Chondrocyte (in vitro differentiated cells): Measurements from ENCODE around the gene SEPTIN12. TPM values are rescaled to one million over a fixed set of nuclear protein-coding genes. Genes with fewer than 3 reads are reported as not detected.

Source experiments
- DNase-seq: peaks from one replicate; pipeline ENCODE4 v3.0.0; 2021; ENCODE audit warnings: mixed read lengths, low spot score
- H3K27ac Mint-ChIP-seq: one replicate; pipeline ENCODE4 v1.8.0; 2021; ENCODE audit warnings: mild to moderate bottlenecking, moderate library complexity, mixed read lengths; ENCODE audit not compliant: unreplicated experiment
- H3K27me3 Mint-ChIP-seq: 2 replicates; pipeline ENCODE4 v1.8.0; 2021; ENCODE audit warnings: low read depth, mixed read lengths
- H3K36me3 Mint-ChIP-seq: 2 replicates; pipeline ENCODE4 v1.8.0; 2021; ENCODE audit warnings: low read depth, mixed read lengths
- H3K4me1 Mint-ChIP-seq: 2 replicates; pipeline ENCODE4 v1.8.0; 2021; ENCODE audit warnings: low read depth, mild to moderate bottlenecking, mixed read lengths
- H3K4me3 Mint-ChIP-seq: one replicate; pipeline ENCODE4 v1.8.0; 2021; ENCODE audit warnings: mild to moderate bottlenecking, moderate library complexity, mixed read lengths; ENCODE audit not compliant: unreplicated experiment
- H3K9me3 Mint-ChIP-seq: 2 replicates; pipeline ENCODE4 v1.8.0; 2021; ENCODE audit warnings: low read depth, mixed read lengths
- total RNA-seq: library from RNA; stranded (reverse); gene quantifications from 3 replicates; pipeline ENCODE4 v1.2.1, GENCODE V29; 2021
- TF ChIP-seq, protein P1 (sequence below): fragments of 200-600 bp; sonication (generic); IDR thresholded peaks from 2 replicates; pipeline ENCODE4 v1.5.0; 2021; ENCODE audit warnings: antibody characterized with exemption, mild to moderate bottlenecking, moderate library complexity

The SEPTIN12 gene
- total RNA-seq, 1 donor from 2014 or later: not detected

DNA sequence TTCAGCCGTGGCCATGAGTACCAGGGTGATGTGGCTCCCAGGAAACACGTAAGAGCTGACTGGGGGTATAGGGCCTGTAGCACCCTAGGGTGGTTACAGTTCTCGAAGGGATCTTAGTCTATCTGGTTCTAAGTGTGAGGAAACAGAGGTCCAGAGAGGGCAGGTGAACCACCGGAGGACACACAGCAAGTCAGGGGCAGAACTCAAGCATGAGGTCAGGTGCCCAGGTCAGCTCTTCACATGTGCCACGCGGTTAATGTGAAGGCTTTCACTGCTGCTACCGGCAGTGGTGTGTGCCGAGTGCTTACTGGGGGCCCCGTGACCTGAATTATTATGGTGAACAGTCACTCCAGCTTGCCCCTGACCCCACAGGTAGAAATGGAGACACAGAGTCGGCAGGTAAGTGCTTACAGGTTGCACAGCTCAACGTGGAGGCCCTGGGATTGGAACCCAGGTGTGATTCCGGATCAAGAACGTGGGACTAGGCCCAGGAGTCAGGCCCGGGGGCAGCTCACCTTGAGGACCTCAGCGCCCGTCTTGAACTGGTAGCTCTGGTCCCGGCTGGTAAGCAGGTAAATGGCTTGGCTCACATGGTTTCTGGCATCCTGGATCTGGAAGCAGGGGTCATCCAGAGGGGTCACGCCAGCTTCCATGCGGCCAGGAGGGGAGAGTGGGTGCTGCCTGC is 11.2 kb upstream of the SEPTIN12 start:
- H3K27me3 Mint-ChIP-seq: no peaks in the 10 kb centered on the region
- H3K9me3 Mint-ChIP-seq: no peaks in the 10 kb centered on the region
- TF ChIP-seq, protein P1, sequence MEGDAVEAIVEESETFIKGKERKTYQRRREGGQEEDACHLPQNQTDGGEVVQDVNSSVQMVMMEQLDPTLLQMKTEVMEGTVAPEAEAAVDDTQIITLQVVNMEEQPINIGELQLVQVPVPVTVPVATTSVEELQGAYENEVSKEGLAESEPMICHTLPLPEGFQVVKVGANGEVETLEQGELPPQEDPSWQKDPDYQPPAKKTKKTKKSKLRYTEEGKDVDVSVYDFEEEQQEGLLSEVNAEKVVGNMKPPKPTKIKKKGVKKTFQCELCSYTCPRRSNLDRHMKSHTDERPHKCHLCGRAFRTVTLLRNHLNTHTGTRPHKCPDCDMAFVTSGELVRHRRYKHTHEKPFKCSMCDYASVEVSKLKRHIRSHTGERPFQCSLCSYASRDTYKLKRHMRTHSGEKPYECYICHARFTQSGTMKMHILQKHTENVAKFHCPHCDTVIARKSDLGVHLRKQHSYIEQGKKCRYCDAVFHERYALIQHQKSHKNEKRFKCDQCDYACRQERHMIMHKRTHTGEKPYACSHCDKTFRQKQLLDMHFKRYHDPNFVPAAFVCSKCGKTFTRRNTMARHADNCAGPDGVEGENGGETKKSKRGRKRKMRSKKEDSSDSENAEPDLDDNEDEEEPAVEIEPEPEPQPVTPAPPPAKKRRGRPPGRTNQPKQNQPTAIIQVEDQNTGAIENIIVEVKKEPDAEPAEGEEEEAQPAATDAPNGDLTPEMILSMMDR: no peak
- no peak overlapping the region for H3K4me3 Mint-ChIP-seq
- peaks cover 20% of the 10 kb centered on the region for H3K4me1 Mint-ChIP-seq
- peaks cover 8% of the 10 kb centered on the region for H3K36me3 Mint-ChIP-seq
- H3K27ac Mint-ChIP-seq: no peak overlapping the region
- no peak for DNase-seq

GRCh38 chr16:4798456-4798855 is 10.3 kb upstream of the SEPTIN12 start:
- H3K27ac Mint-ChIP-seq: no peak overlapping the region
- H3K9me3 Mint-ChIP-seq: no peaks in the 10 kb centered on the region
- peaks cover 13% of the 10 kb centered on the region for H3K4me1 Mint-ChIP-seq
- no peaks in the 10 kb centered on the region for H3K27me3 Mint-ChIP-seq
- H3K4me3 Mint-ChIP-seq: no peak overlapping the region
- no peak for DNase-seq
- TF ChIP-seq, protein P1: no peak
- H3K36me3 Mint-ChIP-seq: peaks cover 6% of the 10 kb centered on the region

GRCh38 chr16:4797805-4798252 is 9.7 kb upstream of the SEPTIN12 start:
- Mint-ChIP-seq H3K4me3 (no peak overlapping the region), H3K27ac (no peak overlapping the region), H3K36me3 (peaks cover 6% of the 10 kb centered on the region), H3K4me1 (peaks cover 7% of the 10 kb centered on the region), H3K27me3 (no peaks in the 10 kb centered on the region), H3K9me3 (no peaks in the 10 kb centered on the region)
- TF ChIP-seq, protein P1: no peak
- DNase-seq: no peak

DNA sequence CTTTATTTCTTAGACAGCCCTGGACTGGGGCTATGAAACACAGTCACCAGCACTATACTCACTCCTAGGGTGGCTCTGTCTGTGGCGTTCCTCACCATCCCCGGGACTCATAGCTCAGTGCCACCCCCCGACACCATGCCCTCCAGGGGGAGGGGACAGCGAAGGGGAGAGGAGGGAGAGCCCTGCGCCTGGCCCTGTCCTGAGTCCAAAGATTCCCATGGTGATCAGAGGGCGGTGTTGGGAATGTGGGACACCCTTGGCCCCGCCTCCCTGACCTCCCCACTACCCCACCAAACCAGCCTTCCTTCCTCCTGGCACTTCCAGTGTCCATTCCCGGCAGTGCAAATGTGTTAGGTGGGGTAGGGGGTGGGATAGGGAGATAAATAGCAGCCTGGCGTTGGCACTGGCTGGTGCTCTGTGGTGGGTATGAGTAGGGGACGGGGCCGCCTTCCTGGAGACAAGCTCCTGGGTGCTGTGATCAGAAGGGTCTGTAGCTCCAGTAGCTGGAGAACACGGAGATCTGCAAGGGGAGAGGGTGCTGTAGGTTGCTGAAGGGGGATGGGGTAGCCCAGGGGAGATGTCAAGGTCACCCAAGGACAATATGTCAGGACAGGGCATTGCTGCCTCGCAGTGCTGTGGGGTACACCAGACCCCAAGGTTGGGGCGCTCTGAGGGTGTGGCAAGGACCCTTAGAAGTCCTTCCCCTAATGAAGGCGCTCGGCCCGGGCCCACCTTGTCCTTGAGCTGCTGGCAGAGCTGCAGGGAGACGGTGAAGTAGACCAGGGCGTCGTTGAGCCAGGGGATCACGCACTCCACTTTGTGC is 9.0 kb upstream of the SEPTIN12 start:
- Mint-ChIP-seq H3K4me1 (peaks cover 7% of the 10 kb centered on the region), H3K9me3 (no peaks in the 10 kb centered on the region), H3K4me3 (no peak overlapping the region), H3K27ac (no peak overlapping the region), H3K27me3 (no peaks in the 10 kb centered on the region), H3K36me3 (peaks cover 6% of the 10 kb centered on the region)
- TF ChIP-seq, protein P1: no peak
- no peak for DNase-seq

DNA sequence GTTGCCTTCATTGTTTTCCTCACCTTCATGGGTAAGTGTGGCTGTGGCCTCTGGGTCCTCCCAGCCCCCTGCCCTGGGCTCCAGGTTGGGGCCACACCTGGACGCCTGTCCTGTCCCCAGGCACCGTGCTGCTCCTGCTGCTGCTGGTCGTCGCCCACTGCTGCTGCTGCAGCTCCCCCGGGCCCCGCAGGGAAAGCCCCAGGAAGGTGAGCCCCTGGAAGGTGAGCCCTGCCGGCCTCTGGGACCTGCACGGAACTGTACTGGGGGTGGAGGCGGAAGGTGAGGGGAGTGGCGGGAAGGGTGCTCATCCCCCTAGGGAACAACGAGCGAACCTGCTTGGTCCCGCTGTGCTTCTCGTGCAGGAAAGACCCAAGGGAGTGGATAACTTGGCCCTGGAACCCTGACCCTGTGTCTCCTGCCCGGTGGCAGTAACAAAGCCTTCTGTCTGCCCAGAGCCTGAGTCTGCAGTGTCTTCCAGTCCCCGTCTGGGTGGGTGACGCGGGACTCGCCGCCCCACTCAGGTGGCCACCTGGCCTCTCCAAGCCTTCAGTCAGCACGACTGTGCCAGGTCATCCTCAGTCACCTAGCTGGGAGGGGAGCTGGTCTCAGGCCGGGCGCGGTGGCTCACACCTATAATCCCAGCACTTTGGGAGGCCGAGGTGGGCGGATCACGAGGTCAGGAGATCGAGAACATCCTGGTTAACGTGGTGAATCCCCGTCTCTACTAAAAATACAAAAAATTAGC is 7.9 kb upstream of the SEPTIN12 start:
- TF ChIP-seq, protein P1: no peak
- no peak overlapping the region for H3K27ac Mint-ChIP-seq
- no peak for DNase-seq
- H3K27me3 Mint-ChIP-seq: no peaks in the 10 kb centered on the region
- H3K36me3 Mint-ChIP-seq: peaks cover 6% of the 10 kb centered on the region
- no peaks in the 10 kb centered on the region for H3K4me1 Mint-ChIP-seq
- no peaks in the 10 kb centered on the region for H3K9me3 Mint-ChIP-seq
- H3K4me3 Mint-ChIP-seq: no peak overlapping the region
